ENCODE results near the gene SULT1A3. TPM values are rescaled to one million over a fixed set of nuclear protein-coding genes. Genes with fewer than 3 reads are reported as not detected.
"Not testable (repeated sequence)": the region's sequence is repeated elsewhere in the genome, so short reads cannot be mapped to it uniquely, and the experiment has no call there.

Gene SULT1A3
- total and polyA plus RNA-seq, 5 donors: 9.6 to 14.0 (median 10.1) TPM

DNA sequence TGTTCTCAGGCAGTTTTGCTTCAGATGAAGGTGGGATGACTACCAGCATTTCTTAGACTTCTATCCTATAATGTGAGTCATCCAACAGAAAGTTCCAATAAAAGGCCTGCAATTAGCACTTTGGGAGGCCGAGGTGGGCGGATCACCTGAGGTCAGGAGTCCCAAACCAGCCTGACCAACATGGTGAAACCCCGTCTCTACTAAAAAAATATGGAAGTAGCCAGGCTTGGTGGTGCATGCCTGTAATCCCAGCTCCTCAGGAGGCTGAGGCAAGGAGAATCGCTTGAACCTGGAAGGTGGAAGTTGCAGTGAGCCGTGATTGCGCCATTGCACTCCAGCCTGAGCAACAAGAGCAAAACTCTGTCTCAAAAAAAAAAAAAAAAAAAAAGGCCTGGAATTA lies 22.2 kb upstream of the SULT1A3 start:
- DNase-seq; H3K27ac ChIP-seq (ENCODE audit: low read length); H3K9me3 ChIP-seq (ENCODE audit: control insufficient read depth, low read length); H3K4me1 ChIP-seq (ENCODE audit: control insufficient read depth, insufficient read depth, low read length); ATAC-seq; H3K4me3 ChIP-seq (ENCODE audit: low read length); H3K27me3 ChIP-seq (ENCODE audit: control insufficient read depth, insufficient read depth); intact Hi-C loops (cut with DNase I): not testable (repeated sequence)
- 83% methylated on average over 6 of the region's 6 CpGs for WGBS

DNA sequence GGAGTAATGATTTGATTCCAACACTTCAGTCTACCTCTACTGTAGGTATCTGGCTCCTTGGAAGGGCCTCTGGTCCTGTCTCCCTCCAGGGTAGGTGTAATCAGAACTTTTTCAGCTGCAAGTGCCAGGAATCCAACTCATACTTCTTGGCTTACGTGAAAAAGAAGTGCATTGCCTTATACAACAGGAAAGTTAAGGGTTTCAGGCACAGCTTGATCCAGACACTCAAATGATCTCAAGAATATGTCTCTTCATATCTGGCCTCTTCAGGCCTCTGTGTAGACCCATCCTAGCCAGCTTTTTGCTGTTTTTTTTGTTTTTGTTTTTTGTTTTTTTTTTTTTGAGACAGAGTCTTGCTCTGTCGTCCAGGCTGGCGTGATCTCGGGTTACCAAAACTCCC lies 19.9 kb upstream of the SULT1A3 start:
- DNase-seq (no peak), ATAC-seq (no peak)
- intact Hi-C loops (cut with DNase I): no loop called here
- Histone ChIP-seq H3K4me1 (ENCODE audit: control insufficient read depth, insufficient read depth, low read length) (no peaks in the 10 kb centered on the region), H3K4me3 (ENCODE audit: low read length) (no peak overlapping the region), H3K9me3 (ENCODE audit: control insufficient read depth, low read length) (no peaks in the 10 kb centered on the region), H3K27me3 (ENCODE audit: control insufficient read depth, insufficient read depth) (no peaks in the 10 kb centered on the region), H3K27ac (ENCODE audit: low read length) (no peak overlapping the region)
- WGBS: 96% methylated on average over 4 of the region's 4 CpGs

DNA sequence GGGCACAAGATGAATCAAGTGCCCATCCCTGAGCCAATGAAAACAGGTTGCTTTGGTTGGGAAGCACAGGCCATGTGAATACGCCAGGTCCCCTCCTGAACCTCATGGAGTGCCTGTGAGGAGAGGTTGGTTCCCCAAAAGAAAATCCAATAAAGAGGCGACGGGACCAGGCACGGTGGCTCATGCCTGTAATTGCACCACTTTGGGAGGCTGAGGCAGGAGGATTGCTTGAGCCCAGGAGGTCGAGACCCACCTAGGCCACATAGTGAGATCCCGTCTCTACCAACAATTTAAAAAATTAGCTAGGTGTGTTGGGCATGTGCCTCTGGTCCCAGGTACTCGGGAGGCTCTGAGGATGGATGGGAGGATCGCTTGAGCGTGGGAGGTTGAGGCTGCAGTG lies 19.1 kb upstream of the SULT1A3 start:
- Histone ChIP-seq H3K27me3 (ENCODE audit: control insufficient read depth, insufficient read depth) (no peaks in the 10 kb centered on the region), H3K4me1 (ENCODE audit: control insufficient read depth, insufficient read depth, low read length) (no peaks in the 10 kb centered on the region), H3K9me3 (ENCODE audit: control insufficient read depth, low read length) (no peaks in the 10 kb centered on the region), H3K4me3 (ENCODE audit: low read length) (no peak overlapping the region), H3K27ac (ENCODE audit: low read length) (no peak overlapping the region)
- DNase-seq (no peak), ATAC-seq (no peak)
- 93% methylated on average over 9 of the region's 9 CpGs for WGBS
- intact Hi-C loops (cut with DNase I): no loop called here

DNA sequence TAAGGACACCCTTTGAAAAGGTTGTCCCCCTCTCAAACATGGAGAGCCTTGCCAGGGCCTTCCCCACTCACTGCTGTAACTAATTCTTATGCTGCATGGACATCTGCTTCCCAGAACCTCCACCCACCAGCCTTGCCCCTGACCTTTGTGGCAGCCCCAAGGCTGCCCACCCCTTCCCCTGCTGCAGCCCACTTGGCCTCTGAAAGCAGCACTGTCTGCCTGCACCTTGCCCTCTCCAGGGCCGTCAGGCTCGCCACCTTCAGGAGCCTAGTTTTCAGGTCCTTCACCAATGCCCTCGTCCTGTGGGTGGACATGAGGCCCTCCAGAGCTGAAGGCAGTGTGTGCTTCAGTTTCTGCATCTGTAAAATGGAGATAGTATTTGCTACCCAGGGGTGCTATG lies 18.3 kb upstream of the SULT1A3 start:
- ATAC-seq (no peak), DNase-seq (no peak)
- intact Hi-C loops (cut with DNase I): no loop called here
- no peak overlapping the region for H3K4me3 ChIP-seq (ENCODE audit: low read length)
- H3K27me3 ChIP-seq (ENCODE audit: control insufficient read depth, insufficient read depth): no peaks in the 10 kb centered on the region
- no peaks in the 10 kb centered on the region for H3K4me1 ChIP-seq (ENCODE audit: control insufficient read depth, insufficient read depth, low read length)
- WGBS: 80% methylated on average over 3 of the region's 3 CpGs
- no peaks in the 10 kb centered on the region for H3K9me3 ChIP-seq (ENCODE audit: control insufficient read depth, low read length)
- no peak overlapping the region for H3K27ac ChIP-seq (ENCODE audit: low read length)

DNA sequence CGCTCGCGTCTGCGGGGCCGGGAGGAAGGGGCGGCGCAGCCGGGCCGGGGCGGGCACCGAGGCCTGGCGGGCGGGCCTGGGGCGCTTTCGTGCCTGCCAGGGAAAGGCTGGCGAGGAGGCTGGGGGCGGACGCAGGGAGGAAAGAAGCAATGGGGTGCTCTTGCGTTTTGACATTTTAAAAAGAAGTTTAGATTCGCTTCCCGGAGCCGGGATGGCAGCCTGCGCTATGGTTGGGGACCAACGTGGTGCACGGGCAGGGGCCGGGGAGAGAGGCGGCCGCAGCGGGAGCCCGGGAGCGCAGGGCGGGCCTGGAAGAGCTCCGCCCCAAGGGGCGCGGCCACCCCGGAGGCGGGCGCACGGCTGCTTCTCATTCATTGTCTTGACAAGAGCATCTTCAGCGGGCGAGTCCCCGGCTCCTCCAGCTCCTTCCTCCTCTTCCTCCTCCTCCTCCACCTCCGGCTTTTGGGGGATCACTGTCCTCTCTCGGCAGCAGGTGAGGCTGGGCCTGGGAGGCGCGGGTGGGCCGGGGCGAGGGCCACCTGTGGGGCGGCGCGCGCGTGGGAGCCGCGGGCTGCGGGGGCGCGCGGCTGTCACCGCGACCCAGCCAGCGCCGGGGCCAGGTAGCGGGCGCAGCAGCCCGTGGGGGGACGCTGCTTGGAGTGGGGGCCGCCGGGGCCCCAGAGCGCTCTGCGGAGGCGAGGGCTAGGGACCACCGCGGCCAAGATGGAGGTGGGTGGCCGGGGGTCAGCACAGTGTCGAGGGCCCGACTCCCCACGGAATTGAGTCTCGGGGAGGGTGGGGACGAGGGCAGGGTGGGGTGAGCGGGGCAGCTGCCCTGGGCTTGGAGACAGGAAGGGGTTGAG lies 15.6 kb upstream of the SULT1A3 start, which contains the start of gene CORO1A:
Gene CORO1A, plus strand, starts transcription at position 370 of the 863 bp plus-strand sequence. CDS start 1,608 bp downstream, outside the sequence.
- Histone ChIP-seq H3K4me3 (ENCODE audit: low read length) (peak within 1 kb of the TSS; percentile 95), H3K4me1 (ENCODE audit: control insufficient read depth, insufficient read depth, low read length) (no peaks in the 10 kb centered on the region), H3K27ac (ENCODE audit: low read length) (peak within 1 kb of the TSS; percentile 74), H3K9me3 (ENCODE audit: control insufficient read depth, low read length) (no peaks in the 10 kb centered on the region), H3K27me3 (ENCODE audit: control insufficient read depth, insufficient read depth) (no peaks in the 10 kb centered on the region)
- peak; percentile 87 to 95 (median 94) for DNase-seq
- ATAC-seq: peak; percentile 83 to 89
- intact Hi-C loops (cut with DNase I): no loop called here
- WGBS: under 1% methylated on average over 81 of the region's 81 CpGs

DNA sequence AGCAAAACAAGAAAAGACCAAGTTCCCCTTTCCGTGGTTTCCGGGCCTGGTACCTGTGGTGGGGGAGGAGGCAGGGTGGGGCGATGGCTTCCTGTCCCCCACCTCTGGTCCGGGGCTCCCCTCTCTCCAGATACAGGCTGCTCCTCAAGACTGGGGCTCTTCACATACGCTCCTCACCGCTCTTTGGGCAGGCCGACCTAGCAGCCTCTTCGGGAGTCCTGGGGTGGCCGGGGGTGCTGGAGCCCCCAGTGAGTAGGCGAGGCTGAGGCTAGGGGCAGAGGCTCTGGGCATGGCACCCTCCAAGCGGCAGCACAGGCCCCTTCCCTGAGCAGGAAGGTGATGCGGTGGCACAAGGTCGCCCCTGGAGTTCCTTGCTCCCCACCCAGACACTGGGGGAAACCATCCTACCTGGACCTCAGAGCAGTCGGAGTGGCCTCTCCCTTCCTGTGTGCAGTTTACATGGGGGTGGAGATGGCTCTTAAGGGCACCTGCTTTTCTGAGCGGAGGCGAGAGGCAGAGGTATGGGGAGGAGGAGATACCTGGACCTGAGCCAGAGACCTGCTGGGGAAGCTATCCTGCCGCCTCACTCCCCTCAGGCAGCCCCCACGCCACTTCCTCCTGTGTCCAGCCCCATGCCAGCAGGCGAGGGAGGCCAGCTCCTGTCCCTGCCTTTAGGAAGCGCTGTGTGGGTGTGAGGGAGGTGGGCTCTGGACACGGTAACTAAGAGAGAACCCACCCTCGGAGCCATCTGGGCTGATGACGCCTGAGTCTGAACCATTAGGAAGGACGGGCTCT lies 14.8 kb upstream of the SULT1A3 start:
- intact Hi-C loops (cut with DNase I): no loop called here
- no peaks in the 10 kb centered on the region for H3K27me3 ChIP-seq (ENCODE audit: control insufficient read depth, insufficient read depth)
- peak overlapping the region; percentile 95 for H3K4me3 ChIP-seq (ENCODE audit: low read length)
- H3K27ac ChIP-seq (ENCODE audit: low read length): peak overlapping the region; percentile 14
- H3K9me3 ChIP-seq (ENCODE audit: control insufficient read depth, low read length): no peaks in the 10 kb centered on the region
- H3K4me1 ChIP-seq (ENCODE audit: control insufficient read depth, insufficient read depth, low read length): no peaks in the 10 kb centered on the region
- WGBS: 35% methylated on average over 24 of the region's 24 CpGs
- DNase-seq: peak; percentile 23 to 73 (median 71)
- no peak for ATAC-seq

DNA sequence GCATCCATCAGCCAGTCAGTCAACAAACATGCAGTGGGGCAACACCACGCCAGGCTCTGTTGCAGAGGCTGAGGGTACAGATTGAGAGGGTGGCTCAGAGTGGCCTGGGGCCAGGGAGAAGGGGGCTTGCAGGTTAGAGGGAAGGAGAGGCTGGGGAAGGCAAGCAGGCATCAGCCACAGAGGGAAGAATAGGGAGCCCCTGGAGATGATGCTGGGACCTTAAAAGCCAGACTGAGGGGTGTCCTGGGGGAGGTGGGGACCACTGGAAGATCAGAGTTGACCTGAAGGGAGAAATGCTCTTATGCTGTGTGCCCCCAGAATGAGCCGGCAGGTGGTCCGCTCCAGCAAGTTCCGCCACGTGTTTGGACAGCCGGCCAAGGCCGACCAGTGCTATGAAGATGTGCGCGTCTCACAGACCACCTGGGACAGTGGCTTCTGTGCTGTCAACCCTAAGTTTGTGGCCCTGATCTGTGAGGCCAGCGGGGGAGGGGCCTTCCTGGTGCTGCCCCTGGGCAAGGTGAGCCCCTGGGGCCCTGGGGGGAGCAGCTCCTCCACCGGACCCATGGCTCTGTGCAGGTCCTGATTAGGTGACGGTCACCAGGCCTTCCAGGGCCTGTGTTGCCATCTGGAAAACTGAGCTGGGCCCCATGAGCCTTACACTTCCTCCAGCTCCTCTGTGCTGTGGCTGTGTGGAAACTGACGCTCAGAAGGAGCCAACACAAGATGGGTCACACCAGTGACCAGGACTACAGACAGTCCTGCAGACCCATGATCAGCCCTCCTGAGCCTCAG lies 14.0 kb upstream of the SULT1A3 start:
- H3K4me3 ChIP-seq (ENCODE audit: low read length): no peak overlapping the region
- WGBS: 84% methylated on average over 13 of the region's 13 CpGs
- H3K4me1 ChIP-seq (ENCODE audit: control insufficient read depth, insufficient read depth, low read length): no peaks in the 10 kb centered on the region
- DNase-seq: peak; percentile 22 to 63 (median 61)
- H3K9me3 ChIP-seq (ENCODE audit: control insufficient read depth, low read length): no peaks in the 10 kb centered on the region
- H3K27me3 ChIP-seq (ENCODE audit: control insufficient read depth, insufficient read depth): no peaks in the 10 kb centered on the region
- ATAC-seq: peak in 1 of 2 donors; percentile 1
- H3K27ac ChIP-seq (ENCODE audit: low read length): no peak overlapping the region
- intact Hi-C loops (cut with DNase I): no loop called here

DNA sequence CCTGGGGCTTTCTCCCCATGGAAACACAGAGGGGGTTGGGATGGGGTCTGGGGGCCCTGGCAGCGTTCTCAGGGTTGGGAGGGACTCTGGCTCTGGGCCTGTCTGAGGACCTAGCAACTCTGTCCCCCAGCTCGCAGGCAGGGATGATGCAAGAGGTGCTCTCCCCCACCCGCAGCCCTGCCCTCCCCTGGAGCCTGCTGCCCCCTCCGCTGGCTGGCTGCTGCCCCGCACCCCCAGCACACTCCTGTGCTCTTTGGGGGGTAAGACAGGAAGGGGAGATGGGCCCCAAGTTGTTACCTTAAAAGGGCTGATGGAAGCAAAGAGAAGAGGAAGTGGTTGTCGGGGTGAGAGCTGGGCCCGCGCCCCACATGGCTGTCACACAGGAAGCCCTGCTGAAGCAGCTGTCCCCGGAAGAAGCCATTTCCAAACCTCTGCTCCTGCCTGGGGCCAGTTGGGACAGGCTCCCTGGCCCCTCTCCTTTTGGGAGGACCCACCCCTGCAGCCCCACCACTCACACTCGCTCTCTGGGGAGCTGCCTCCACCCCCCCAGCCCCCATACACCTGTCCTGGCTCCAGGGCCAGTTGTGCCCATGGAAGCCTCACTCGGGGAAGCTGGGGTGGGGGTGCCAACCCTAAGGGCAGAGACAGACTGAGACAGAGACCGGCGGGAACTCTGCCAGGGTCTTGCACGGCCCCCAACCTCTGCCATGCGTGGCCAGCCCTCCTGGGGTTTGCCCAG lies 13.2 kb upstream of the SULT1A3 start:
- peak; percentile 5 to 12 for ATAC-seq
- no peaks in the 10 kb centered on the region for H3K4me1 ChIP-seq (ENCODE audit: control insufficient read depth, insufficient read depth, low read length)
- H3K4me3 ChIP-seq (ENCODE audit: low read length): no peak overlapping the region
- H3K27me3 ChIP-seq (ENCODE audit: control insufficient read depth, insufficient read depth): no peaks in the 10 kb centered on the region
- H3K27ac ChIP-seq (ENCODE audit: low read length): no peak overlapping the region
- 74% methylated on average over 15 of the region's 15 CpGs for WGBS
- intact Hi-C loops (cut with DNase I): no loop called here
- H3K9me3 ChIP-seq (ENCODE audit: control insufficient read depth, low read length): no peaks in the 10 kb centered on the region
- DNase-seq: peak; percentile 51 to 85 (median 84)

DNA sequence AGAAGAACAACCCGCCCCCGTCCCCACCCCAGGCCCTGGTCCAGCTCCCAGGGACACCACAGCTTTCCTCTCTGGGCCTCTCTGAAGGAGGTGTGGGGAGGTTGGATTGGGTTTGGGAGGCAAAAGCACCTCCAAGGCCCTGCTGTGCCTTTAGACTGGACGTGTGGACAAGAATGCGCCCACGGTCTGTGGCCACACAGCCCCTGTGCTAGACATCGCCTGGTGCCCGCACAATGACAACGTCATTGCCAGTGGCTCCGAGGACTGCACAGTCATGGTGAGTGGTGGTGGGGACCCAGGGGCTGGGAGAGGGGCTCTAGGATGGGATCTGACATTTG lies 12.6 kb upstream of the SULT1A3 start:
- DNase-seq: peak in 1 of 3 donors; percentile 16
- intact Hi-C loops (cut with DNase I): no loop called here
- Histone ChIP-seq H3K9me3 (ENCODE audit: control insufficient read depth, low read length) (no peaks in the 10 kb centered on the region), H3K27me3 (ENCODE audit: control insufficient read depth, insufficient read depth) (no peaks in the 10 kb centered on the region), H3K4me1 (ENCODE audit: control insufficient read depth, insufficient read depth, low read length) (no peaks in the 10 kb centered on the region), H3K27ac (ENCODE audit: low read length) (no peak overlapping the region), H3K4me3 (ENCODE audit: low read length) (no peak overlapping the region)
- ATAC-seq: no peak
- WGBS: 81% methylated on average over 9 of the region's 9 CpGs

DNA sequence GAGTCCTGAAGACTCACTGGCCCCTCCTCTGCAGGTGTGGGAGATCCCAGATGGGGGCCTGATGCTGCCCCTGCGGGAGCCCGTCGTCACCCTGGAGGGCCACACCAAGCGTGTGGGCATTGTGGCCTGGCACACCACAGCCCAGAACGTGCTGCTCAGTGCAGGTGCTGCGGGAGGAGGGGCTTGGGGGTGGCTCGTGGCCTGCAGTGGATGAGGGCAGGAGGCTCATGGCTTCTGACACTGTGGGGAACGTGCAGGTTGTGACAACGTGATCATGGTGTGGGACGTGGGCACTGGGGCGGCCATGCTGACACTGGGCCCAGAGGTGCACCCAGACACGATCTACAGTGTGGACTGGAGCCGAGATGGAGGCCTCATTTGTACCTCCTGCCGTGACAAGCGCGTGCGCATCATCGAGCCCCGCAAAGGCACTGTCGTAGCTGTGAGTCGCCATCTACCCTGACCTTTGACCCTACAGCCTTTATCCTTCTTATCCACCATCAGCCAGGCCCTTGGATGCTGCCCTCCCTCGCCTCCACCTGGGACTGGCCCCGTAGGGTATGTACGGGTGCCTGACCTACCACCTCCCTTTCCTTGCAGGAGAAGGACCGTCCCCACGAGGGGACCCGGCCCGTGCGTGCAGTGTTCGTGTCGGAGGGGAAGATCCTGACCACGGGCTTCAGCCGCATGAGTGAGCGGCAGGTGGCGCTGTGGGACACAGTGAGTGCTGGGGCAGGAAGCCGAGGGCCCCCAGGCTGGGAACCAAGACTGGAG lies 12.1 kb upstream of the SULT1A3 start:
- 58% methylated on average over 36 of the region's 36 CpGs for WGBS
- peak; percentile 77 to 92 (median 91) for DNase-seq
- intact Hi-C loops (cut with DNase I): no loop called here

More for the DNA sequence above, 12.1 kb upstream of the SULT1A3 start:
- Histone ChIP-seq H3K27me3 (ENCODE audit: control insufficient read depth, insufficient read depth) (no peaks in the 10 kb centered on the region), H3K4me1 (ENCODE audit: control insufficient read depth, insufficient read depth, low read length) (no peaks in the 10 kb centered on the region), H3K9me3 (ENCODE audit: control insufficient read depth, low read length) (no peaks in the 10 kb centered on the region), H3K27ac (ENCODE audit: low read length) (no peak overlapping the region), H3K4me3 (ENCODE audit: low read length) (no peak overlapping the region)
- ATAC-seq: peak in 1 of 2 donors; percentile 17
